Activated naive CD8-positive, alpha-beta T cell treated with anti-CD3 and anti-CD28 coated beads for 36 hours (primary cell): ENCODE data around the gene THBS1. TPM values are rescaled to one million over a fixed set of nuclear protein-coding genes. Genes with fewer than 3 reads are reported as not detected.

ENCODE experiments used
- DNase-seq: peaks from one replicate; pipeline ENCODE4 v3.0.0; 2021
- H3K27ac Mint-ChIP-seq: one replicate; pipeline ENCODE4 v1.8.0; 2022; ENCODE audit warnings: mild to moderate bottlenecking, moderate library complexity, mixed read lengths
- H3K27me3 Mint-ChIP-seq: one replicate; pipeline ENCODE4 v1.8.0; 2022; ENCODE audit warnings: mild to moderate bottlenecking, mixed read lengths
- H3K36me3 Mint-ChIP-seq: one replicate; pipeline ENCODE4 v1.8.0; 2021; ENCODE audit warnings: mild to moderate bottlenecking, mixed read lengths
- H3K4me1 Mint-ChIP-seq: one replicate; pipeline ENCODE4 v1.8.0; 2021; ENCODE audit warnings: mixed read lengths
- H3K4me3 Mint-ChIP-seq: one replicate; pipeline ENCODE4 v1.8.0; 2022; ENCODE audit warnings: mild to moderate bottlenecking, moderate library complexity, mixed read lengths
- H3K9me3 Mint-ChIP-seq: one replicate; pipeline ENCODE4 v1.8.0; 2022; ENCODE audit warnings: mixed read lengths
- total RNA-seq, 2 experiments: library from RNA; stranded (reverse); gene quantifications; one replicate each; pipeline ENCODE4 v1.2.3, GENCODE V29; 2021

Gene THBS1
- total RNA-seq, 2 experiments from 2014 or later, result 0.62 to 0.68 TPM

DNA sequence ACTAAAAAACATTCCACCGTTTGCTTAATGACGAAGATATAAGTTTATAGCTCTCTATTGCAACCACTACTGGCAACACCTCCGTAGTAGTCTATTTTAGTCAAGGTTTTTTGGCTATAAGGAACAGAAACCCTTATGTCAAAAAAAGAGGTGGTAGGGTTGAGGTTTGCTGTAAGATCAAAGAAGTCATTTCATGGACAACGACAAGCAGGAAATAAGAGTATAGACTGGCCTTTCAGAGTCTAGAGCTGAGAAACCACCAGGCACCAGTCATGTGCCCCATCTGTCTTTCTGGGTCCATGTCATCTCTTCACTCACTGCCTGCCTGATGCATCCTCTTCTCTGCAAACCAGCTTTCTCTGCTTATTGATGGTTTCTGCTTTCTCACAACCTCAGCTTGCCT lies 42.7 kb downstream of the THBS1 start:
- H3K4me1 Mint-ChIP-seq, result peaks cover 46% of the 10 kb centered on the region
- H3K9me3 Mint-ChIP-seq, result peaks cover 12% of the 10 kb centered on the region
- H3K27ac Mint-ChIP-seq, result peak overlapping the region; percentile 78
- peak; percentile 35 for DNase-seq
- peaks cover 25% of the 10 kb centered on the region for H3K36me3 Mint-ChIP-seq
- no peak overlapping the region for H3K4me3 Mint-ChIP-seq
- H3K27me3 Mint-ChIP-seq, result no peaks in the 10 kb centered on the region

DNA sequence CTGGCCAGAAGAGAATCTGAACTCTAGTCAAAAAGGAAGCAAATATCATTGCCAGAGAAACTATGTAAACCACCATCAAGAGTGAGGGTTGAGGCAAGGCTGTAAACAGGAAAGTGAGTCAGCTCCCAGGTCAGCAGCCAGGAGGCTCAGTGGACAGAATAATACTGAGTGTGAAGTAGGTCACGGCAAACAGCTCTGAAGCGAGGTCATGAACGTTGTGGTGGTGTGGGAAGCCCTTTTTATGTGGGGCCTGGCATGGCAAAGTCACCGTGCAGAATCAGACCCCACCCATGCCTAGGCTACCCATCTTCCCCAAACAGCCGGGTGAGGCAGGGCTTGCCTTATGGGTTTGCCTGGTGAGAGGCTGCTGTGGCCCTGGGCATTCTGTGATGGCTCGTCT lies 43.9 kb downstream of the THBS1 start:
- Mint-ChIP-seq H3K4me3 (peak overlapping the region; percentile 58), H3K27ac (peak overlapping the region; percentile 95), H3K4me1 (peaks cover 58% of the 10 kb centered on the region), H3K27me3 (no peaks in the 10 kb centered on the region), H3K36me3 (peaks cover 27% of the 10 kb centered on the region), H3K9me3 (peaks cover 13% of the 10 kb centered on the region)
- DNase-seq, result peak; percentile 53

DNA sequence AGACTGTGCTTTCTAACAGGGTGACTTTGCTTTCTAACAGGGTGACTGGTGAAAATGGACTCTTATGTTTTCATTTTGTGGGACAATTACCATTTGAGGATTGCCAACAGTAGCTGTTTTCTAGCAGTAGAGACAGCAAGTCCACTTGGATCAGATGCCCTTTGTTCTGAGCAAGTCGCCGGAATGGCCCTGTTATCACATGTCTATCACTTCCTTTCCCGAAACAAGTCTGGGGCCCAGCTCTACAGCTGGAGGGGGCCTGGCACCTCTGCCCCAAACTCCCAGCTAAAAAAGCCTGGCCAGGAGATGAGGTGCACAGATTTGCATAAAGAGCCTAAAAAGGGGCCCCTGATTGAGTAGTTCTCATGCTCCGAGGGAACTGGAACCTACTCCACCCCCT lies 44.6 kb downstream of the THBS1 start:
- Mint-ChIP-seq H3K4me1 (peaks cover 64% of the 10 kb centered on the region), H3K9me3 (peaks cover 12% of the 10 kb centered on the region), H3K27me3 (no peaks in the 10 kb centered on the region), H3K27ac (peak overlapping the region; percentile 95), H3K4me3 (no peak overlapping the region), H3K36me3 (peaks cover 27% of the 10 kb centered on the region)
- no peak for DNase-seq

DNA sequence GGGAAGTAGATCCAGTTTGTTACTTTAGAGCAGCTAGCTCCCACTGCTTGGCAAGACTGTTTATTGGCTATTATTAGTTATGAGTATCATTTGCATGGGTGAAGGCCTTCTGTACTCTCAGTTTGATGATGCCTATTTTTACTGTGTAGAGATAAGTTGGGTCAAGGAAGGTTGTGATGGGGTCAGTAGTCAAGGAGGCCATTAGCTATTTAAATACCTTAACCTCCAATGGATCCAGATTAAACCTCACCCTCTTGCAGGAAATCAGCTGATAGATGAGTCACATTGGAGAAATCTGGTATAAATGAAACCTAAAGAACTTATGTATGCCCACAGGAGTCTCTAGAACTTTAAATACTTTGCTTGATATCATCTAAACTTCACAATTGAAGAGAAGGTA lies 45.0 kb downstream of the THBS1 start:
- Mint-ChIP-seq H3K36me3 (peaks cover 27% of the 10 kb centered on the region), H3K27ac (peak overlapping the region; percentile 95), H3K27me3 (no peaks in the 10 kb centered on the region), H3K4me1 (peaks cover 66% of the 10 kb centered on the region), H3K4me3 (no peak overlapping the region), H3K9me3 (peaks cover 12% of the 10 kb centered on the region)
- no peak for DNase-seq

DNA sequence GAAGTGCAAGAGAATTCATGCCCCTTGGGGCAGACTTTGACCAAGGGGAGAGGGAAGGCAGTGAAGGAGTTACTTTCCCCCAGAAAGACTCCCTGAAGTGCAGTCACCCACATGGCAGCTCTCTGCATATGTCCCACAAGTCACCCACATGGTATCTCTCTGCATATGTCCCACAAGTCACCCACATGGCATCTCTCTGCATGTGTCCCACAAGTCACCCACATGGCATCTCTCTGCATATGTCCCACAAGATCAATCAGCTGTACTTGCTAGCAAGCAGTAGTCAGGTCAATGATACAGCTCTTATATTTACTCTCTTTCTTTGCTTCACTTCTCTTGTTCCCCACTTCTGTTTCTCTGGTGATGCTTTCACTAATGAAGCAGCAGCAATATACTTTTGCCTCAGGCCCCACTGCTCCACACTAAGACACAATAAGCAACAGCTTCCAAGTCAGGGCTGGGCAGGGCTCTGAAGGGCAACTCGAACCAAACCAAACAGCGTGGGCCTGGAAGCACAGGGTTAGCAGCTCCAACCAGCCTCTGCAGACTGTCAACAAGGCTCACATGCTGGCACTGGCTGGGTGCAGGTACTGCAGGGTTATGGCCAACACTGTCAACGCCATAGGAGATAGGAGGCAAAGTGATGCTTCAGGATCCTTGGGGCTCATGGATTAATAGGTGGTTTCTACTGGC lies 46.7 kb downstream of the THBS1 start:
- Mint-ChIP-seq H3K27me3 (no peaks in the 10 kb centered on the region), H3K27ac (peak overlapping the region; percentile 5), H3K36me3 (peaks cover 27% of the 10 kb centered on the region), H3K9me3 (peaks cover 12% of the 10 kb centered on the region), H3K4me3 (no peak overlapping the region), H3K4me1 (peaks cover 71% of the 10 kb centered on the region)
- DNase-seq, result no peak

DNA sequence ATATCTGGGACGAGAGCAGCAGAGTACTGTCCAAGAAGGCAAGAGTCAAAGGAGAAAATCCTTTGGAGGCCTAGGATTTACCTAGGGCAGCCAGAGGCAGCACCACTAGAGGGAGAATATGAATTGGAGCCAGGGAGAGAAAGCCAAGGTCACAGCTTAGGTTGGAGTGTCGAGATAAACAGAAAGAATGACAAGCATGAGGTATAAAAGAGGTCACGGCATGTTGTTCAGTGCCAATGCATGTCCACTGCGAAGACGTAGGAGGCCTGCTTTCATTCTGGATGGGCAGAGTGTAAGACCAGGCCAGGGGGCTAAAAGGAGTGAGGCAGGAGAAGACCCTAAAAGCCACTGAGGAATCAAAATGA lies 47.2 kb downstream of the THBS1 start:
- H3K27ac Mint-ChIP-seq, result no peak overlapping the region
- H3K4me3 Mint-ChIP-seq, result no peak overlapping the region
- DNase-seq, result no peak
- H3K4me1 Mint-ChIP-seq, result peaks cover 66% of the 10 kb centered on the region
- H3K36me3 Mint-ChIP-seq, result peaks cover 25% of the 10 kb centered on the region
- no peaks in the 10 kb centered on the region for H3K27me3 Mint-ChIP-seq
- peaks cover 12% of the 10 kb centered on the region for H3K9me3 Mint-ChIP-seq

DNA sequence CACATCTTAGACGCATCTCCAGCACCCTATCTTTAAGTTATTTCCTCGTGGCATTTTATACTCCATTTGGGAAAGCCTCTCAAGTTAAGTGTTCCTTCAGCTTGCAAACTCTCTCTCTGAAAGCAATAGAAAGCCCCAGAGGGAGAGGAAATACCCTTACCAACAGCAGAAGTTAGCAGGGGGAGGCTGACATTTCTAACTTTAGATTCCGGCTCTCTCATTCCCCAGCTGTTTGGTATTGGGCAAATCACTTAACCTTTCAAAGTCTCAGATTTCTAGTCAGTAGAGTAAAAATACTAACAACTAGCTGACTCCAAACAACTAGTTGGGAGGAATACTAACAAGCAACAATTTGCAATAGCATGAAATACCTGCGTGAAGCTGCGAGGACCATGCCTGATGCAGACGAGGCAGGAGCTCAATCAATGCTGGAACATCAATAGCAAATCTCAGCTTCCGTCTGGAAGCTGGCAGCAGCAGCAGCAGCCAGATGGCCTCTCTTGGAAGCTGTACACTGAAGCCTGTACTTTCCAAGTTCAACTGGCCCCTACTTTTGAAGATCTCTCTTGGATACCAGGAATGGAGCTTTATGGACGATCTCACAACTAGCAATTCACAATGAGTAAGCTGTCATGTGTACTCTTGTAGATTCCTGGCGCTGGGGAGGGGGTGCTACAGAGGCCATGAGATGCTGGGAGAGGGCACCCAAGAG lies 47.8 kb downstream of the THBS1 start:
- H3K4me1 Mint-ChIP-seq, result peaks cover 60% of the 10 kb centered on the region
- H3K27ac Mint-ChIP-seq, result peak overlapping the region; percentile 84
- H3K27me3 Mint-ChIP-seq, result no peaks in the 10 kb centered on the region
- peaks cover 12% of the 10 kb centered on the region for H3K9me3 Mint-ChIP-seq
- DNase-seq, result no peak
- no peak overlapping the region for H3K4me3 Mint-ChIP-seq
- H3K36me3 Mint-ChIP-seq, result peaks cover 24% of the 10 kb centered on the region

DNA sequence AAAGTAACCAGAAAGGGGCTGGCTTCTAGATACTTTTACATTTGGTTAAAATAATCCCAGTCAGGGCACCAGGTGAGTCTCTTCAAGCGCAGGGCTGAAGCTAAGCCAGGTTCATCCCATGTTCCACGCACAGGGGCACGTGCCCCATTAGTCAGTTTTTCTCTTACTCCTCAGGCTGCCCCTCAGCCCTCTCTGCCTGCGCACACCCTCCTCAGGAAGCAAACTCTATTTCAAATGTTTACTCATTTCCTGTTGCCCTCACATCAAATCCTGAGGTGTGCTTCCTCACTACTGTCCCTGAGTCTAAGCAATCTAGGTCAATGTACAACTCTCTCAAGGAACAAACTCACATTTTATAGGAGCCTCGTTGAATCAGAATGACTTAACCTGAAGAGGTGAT lies 48.5 kb downstream of the THBS1 start:
- H3K9me3 Mint-ChIP-seq, result peaks cover 12% of the 10 kb centered on the region
- H3K4me3 Mint-ChIP-seq, result no peak overlapping the region
- peak overlapping the region; percentile 84 for H3K27ac Mint-ChIP-seq

DNA sequence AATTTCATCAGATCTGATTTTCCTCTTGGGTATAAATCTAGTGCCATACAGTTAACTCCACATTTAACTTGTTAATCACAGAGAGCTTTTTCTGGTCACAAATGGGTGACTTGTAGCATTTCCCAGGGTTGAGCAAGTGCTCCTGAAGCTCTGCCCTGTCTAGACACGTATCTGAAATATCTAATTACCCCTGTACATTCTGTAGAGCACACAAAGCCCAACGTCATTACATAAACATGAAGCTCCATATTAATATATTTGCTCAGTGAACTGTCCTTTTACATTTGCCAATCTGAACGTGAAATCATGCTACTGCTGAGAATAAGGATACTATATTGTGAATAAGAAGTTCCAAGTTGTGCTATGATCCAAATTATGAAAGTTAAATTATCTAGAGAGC lies 49.0 kb downstream of the THBS1 start:
- no peak overlapping the region for H3K4me3 Mint-ChIP-seq
- no peaks in the 10 kb centered on the region for H3K27me3 Mint-ChIP-seq
- H3K9me3 Mint-ChIP-seq, result peaks cover 9% of the 10 kb centered on the region
- H3K27ac Mint-ChIP-seq, result peak overlapping the region; percentile 84
- no peak for DNase-seq
- peaks cover 23% of the 10 kb centered on the region for H3K36me3 Mint-ChIP-seq
- peaks cover 48% of the 10 kb centered on the region for H3K4me1 Mint-ChIP-seq

More for the DNA sequence above, 48.5 kb downstream of the THBS1 start:
- H3K4me1 Mint-ChIP-seq, result peaks cover 54% of the 10 kb centered on the region
- no peaks in the 10 kb centered on the region for H3K27me3 Mint-ChIP-seq
- peak; percentile 63 for DNase-seq
- peaks cover 24% of the 10 kb centered on the region for H3K36me3 Mint-ChIP-seq

DNA sequence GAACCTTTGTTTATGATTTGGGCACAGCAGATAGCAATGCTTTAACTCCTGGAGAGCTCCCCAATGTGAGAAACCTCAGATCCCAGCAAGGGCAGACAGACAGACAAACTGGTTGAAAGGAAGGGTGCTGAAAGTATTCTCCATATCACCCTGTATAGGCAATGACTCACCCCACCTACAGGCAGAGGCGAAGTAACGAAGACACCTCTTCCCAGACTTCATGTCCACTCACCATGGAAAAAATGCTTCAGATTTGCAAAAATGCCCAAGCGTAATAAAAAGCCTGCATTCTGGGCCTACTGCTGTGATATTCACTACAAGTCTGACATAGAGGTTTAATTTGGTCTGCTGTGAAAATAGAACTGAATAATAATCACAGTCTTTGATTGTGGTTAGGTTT lies 50.5 kb downstream of the THBS1 start:
- peaks cover 7% of the 10 kb centered on the region for H3K9me3 Mint-ChIP-seq
- H3K27ac Mint-ChIP-seq, result peak overlapping the region; percentile 81
- H3K4me1 Mint-ChIP-seq, result peaks cover 34% of the 10 kb centered on the region
- DNase-seq, result peak; percentile 22
- H3K4me3 Mint-ChIP-seq, result no peak overlapping the region
- H3K36me3 Mint-ChIP-seq, result peaks cover 10% of the 10 kb centered on the region
- H3K27me3 Mint-ChIP-seq, result no peaks in the 10 kb centered on the region

DNA sequence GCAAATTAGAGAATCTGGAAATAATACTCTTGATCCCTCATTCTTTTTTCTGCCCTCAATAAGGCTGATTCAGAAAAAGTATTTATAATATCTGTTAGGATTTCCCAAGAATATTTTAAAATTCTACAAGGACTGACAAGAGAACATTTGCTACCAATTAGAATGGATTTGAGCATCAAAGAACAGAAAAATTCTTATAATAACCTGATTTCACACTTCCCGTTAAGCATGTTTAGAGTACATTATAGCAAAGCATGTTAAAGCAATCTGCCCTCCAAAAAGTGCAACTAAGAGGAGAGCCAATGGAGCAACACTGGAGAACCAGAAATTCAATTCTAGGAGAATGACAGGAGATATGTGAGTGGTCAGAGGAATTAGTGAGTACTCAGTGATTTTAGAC lies 57.2 kb downstream of the THBS1 start:
- H3K9me3 Mint-ChIP-seq, result no peaks in the 10 kb centered on the region
- H3K4me1 Mint-ChIP-seq, result peaks cover 21% of the 10 kb centered on the region
- no peak overlapping the region for H3K27ac Mint-ChIP-seq
- H3K36me3 Mint-ChIP-seq, result no peaks in the 10 kb centered on the region
- peaks cover 18% of the 10 kb centered on the region for H3K27me3 Mint-ChIP-seq
- no peak for DNase-seq
- H3K4me3 Mint-ChIP-seq, result no peak overlapping the region

DNA sequence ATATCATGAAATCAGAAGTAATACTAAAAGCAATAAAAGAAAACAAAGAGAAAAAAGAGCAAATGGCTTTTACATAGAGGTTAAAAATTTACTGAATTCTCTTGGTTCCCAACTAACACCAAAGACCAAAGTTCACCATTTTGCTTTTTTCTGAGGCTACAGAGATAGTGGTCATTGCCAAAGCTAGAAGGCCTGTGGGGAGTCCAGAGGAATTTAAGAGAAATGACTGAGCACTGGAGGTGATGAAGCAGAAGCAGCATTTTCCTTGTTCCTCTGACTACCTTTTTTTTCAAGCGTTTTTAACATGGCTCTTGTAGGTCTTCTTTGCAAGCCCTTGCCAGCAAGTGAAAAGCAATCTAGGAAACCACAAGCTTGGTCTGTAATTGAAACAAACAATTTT lies 58.2 kb downstream of the THBS1 start:
- Mint-ChIP-seq H3K27me3 (peaks cover 18% of the 10 kb centered on the region), H3K9me3 (no peaks in the 10 kb centered on the region), H3K4me1 (peaks cover 29% of the 10 kb centered on the region), H3K27ac (no peak overlapping the region), H3K4me3 (no peak overlapping the region), H3K36me3 (no peaks in the 10 kb centered on the region)
- no peak for DNase-seq

DNA sequence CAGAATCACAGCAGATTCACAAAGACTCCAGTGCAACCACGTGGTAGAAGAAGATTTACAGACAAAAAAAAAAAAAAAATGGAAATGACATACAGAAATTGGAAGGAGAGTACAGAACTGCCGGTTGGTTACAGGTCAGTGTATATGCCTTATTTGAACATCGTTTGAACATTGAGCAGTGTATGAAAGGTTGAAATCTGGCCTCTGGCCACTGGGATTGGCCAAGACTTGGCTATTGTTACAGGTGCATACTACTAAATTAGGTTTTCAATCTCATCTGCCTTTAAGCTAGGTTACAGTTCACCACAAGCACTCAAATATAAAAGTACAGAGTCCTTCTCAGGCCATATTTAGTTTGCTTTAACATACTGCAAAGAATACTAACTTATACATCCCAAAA lies 59.8 kb downstream of the THBS1 start:
- H3K27me3 Mint-ChIP-seq, result peaks cover 18% of the 10 kb centered on the region
- DNase-seq, result no peak
- no peak overlapping the region for H3K4me3 Mint-ChIP-seq
- H3K36me3 Mint-ChIP-seq, result no peaks in the 10 kb centered on the region
- H3K4me1 Mint-ChIP-seq, result peaks cover 32% of the 10 kb centered on the region
- H3K27ac Mint-ChIP-seq, result no peak overlapping the region
- no peaks in the 10 kb centered on the region for H3K9me3 Mint-ChIP-seq

DNA sequence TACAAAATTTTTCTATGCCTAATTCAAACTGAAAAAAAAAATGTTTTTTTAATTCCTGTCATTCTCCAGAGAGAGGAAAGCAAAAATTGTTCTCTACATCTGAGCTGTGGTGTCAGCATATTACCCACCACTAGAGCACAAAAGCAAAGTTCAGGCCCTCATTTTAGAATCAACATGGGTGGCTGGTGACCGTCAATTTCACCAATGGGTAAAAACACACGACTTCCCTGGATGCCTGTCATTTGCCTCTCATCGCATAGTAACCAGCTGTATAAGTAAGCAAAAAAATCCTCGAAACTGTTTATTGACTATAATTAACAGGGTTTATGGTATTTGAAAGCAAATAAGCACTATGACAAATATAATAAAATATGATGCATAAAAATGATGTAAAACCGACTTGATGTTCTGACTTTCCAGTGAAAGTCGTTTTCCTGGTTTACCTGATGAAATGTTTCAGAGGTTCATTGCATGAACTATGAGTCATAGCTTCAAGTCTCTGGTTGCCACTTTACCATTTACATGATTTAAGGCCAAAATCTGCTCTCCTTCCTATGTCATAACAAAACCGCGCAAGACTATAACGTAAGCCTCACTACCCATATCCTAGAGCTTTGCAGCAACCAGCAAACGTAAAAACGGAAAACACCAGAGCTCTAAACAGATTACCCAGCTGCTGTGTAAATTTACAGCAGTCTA lies 60.5 kb downstream of the THBS1 start:
- DNase-seq, result no peak
- peaks cover 32% of the 10 kb centered on the region for H3K4me1 Mint-ChIP-seq
- peaks cover 18% of the 10 kb centered on the region for H3K27me3 Mint-ChIP-seq
- peak overlapping the region; percentile 0 for H3K4me3 Mint-ChIP-seq
- no peaks in the 10 kb centered on the region for H3K36me3 Mint-ChIP-seq
- H3K9me3 Mint-ChIP-seq, result no peaks in the 10 kb centered on the region
- H3K27ac Mint-ChIP-seq, result peak overlapping the region; percentile 1

DNA sequence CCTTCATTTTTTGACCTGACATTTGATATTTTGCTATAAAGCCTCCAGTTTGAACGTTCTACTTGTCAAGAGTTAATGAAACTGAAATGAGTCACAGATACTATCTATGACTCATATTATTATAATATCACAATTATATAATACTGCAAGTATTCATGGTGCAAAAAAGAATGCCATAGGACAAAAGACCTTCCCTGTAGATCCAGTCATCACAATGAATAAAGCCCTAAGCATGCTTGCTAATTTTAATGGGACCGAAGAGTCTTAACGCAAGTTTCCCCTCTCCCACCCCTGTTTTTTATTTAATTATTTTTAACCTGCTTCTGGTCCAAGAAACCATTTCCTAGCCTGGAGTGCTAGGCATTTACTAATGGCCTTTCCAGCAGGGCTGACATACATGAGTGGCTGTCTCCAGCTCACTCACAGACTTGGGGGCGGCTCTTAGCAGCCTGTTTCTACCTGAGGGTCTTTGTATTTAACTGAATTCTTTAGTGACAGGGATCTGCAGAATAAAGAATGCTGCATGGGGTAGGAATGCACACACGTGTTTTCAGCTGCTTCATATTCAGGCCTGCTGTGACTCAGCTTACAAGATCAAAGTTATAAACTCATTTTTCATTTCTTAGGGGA lies 61.2 kb downstream of the THBS1 start:
- no peak overlapping the region for H3K27ac Mint-ChIP-seq
- no peak overlapping the region for H3K4me3 Mint-ChIP-seq
- H3K9me3 Mint-ChIP-seq, result no peaks in the 10 kb centered on the region

More for the DNA sequence above, 61.2 kb downstream of the THBS1 start:
- DNase-seq, result no peak
- Mint-ChIP-seq H3K27me3 (peaks cover 18% of the 10 kb centered on the region), H3K4me1 (peaks cover 32% of the 10 kb centered on the region), H3K36me3 (no peaks in the 10 kb centered on the region)
